WTC11 (cell line): ENCODE data around the gene TATDN2.

Experiments used
- CTCF ChIP-seq: fragments of 200-600 bp; IDR thresholded peaks from 2 replicates; pipeline ENCODE4 v1.8.0; 2022; ENCODE audit warnings: antibody characterized with exemption
- ETV6 ChIP-seq: sonication (generic); formaldehyde crosslinking; IDR thresholded peaks from 2 replicates; pipeline ENCODE4 v1.8.1; 2022; ENCODE audit warnings: mild to moderate bottlenecking, missing genetic modification reagents
- KAT7 ChIP-seq: sonication (generic); formaldehyde crosslinking; IDR thresholded peaks from 2 replicates; pipeline ENCODE4 v1.8.1; 2023; ENCODE audit warnings: missing genetic modification reagents, mild to moderate bottlenecking, borderline replicate concordance
- NFYB ChIP-seq: sonication (generic); formaldehyde crosslinking; conservative IDR thresholded peaks from 2 replicates; pipeline ENCODE4 v1.8.0; 2022; ENCODE audit warnings: low read depth, missing genetic modification reagents
- TF ChIP-seq, protein P1 (sequence below): sonication (generic); formaldehyde crosslinking; conservative IDR thresholded peaks from 2 replicates; pipeline ENCODE4 v1.8.1; 2022; ENCODE audit warnings: mild to moderate bottlenecking, missing genetic modification reagents

DNA sequence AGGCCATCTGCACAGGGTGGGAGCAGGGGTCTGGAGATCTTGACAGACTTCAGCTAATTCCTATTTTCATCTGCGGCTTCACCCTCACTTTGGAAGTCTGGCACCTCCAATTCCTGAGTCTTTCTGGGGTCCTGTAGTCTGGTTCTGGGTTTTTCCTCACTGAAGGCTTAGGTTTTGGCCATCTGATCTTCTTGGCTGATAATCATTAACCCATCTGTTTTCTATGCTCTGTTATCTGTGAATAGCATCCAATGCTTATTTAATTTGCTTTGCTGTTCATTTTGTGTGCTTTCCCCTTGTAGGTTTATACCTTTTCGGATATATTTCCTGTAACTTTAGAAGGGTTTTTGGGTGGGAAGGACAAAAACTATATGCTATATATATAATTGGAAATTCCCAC lies 17.6 kb downstream of the TATDN2 start:
- TF ChIP-seq, protein P1, sequence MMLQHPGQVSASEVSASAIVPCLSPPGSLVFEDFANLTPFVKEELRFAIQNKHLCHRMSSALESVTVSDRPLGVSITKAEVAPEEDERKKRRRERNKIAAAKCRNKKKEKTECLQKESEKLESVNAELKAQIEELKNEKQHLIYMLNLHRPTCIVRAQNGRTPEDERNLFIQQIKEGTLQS: no peak
- TF ChIP-seq NFYB: no peak
- no peak for TF ChIP-seq KAT7 (CRISPR knock-in tag)
- TF ChIP-seq ETV6 (CRISPR knock-in tag): no peak
- no peak for TF ChIP-seq CTCF
